Activated CD8-positive, alpha-beta T cell treated with anti-CD3 and anti-CD28 coated beads, Interleukin-2, amount 10 ng/mL, durations not matched to agents 7 days and 5 days (primary cell): ENCODE data around the gene TMEM238L. TPM values are rescaled to one million over a fixed set of nuclear protein-coding genes. Genes with fewer than 3 reads are reported as not detected.

ENCODE experiments used
- ATAC-seq: fragments of 150-1000 bp; cut with Tn5 transposase; one replicate; pipeline ENCODE4 v1.10.0; 2021; ENCODE audit warnings: moderate library complexity
- CTCF ChIA-PET: fragments of 350-600 bp; sonication (Branson Sonifier 250); formaldehyde crosslinking; loops from one replicate; lab custom pipeline; 2021; ENCODE audit warnings: antibody characterized with exemption; lab: Charles Lee
- POLR2A ChIA-PET: fragments of 350-600 bp; sonication (Branson Sonifier 250); formaldehyde crosslinking; loops from one replicate; lab custom pipeline; 2021; ENCODE audit warnings: antibody characterized with exemption; lab: Charles Lee
- DNase-seq: peaks from one replicate; pipeline ENCODE4 v3.0.0-alpha.2; 2020
- H3K27ac Mint-ChIP-seq: one replicate; pipeline ENCODE4 v1.8.0; 2021; ENCODE audit warnings: mild to moderate bottlenecking, mixed read lengths
- H3K27me3 Mint-ChIP-seq: one replicate; pipeline ENCODE4 v1.8.0; 2021; ENCODE audit warnings: low read depth, mixed read lengths
- H3K36me3 Mint-ChIP-seq: one replicate; pipeline ENCODE4 v1.8.0; 2021; ENCODE audit warnings: low read depth, mixed read lengths
- H3K4me1 Mint-ChIP-seq: one replicate; pipeline ENCODE4 v1.8.0; 2021; ENCODE audit warnings: low read depth, mixed read lengths
- H3K4me3 Mint-ChIP-seq: one replicate; pipeline ENCODE4 v1.8.0; 2021; ENCODE audit warnings: mild to moderate bottlenecking, mixed read lengths
- H3K9me3 Mint-ChIP-seq: one replicate; pipeline ENCODE4 v1.8.0; 2022; ENCODE audit warnings: mixed read lengths; ENCODE audit not compliant: insufficient read depth
- total RNA-seq, 2 experiments: library from RNA; stranded (reverse); gene quantifications; one replicate each; pipeline ENCODE4 v1.2.3, GENCODE V29; 2021

Gene TMEM238L
- total RNA-seq, 2 experiments from 2014 or later, result not detected

DNA sequence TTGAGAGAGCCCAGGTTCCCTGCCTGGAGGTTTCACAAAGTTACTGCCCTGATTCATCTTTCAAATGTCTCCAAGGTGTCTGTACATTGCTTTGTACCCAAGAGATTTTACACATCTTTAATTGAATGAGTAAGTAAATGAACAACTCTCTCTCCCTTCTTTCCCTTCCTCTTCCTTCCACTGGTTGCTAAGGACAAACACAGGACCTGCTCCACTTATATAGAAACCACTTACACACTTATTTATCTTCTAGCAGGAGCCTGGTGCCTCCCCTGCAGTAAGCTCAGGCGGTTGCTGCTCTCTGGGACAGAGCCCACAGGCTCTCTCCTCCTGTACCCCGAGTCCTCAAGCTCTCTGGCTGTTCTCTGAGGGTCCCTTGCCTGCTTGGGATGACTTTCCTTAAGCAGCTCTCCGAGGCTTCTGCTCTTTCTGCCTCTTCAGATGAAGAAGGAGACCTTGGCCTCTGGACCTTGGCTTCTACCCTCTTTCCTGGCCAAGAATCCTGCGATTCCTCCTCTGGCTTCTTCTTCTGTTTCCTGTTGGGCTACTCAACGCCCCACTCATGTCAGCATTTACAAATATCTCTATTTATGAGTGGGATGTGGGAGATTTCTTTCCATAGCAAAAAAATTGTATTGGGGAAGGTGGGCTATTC is 24.1 kb upstream of the TMEM238L start:
- CTCF ChIA-PET, result no interaction called here
- no peak overlapping the region for H3K4me3 Mint-ChIP-seq
- no peaks in the 10 kb centered on the region for H3K36me3 Mint-ChIP-seq
- POLR2A ChIA-PET, result no interaction called here
- no peaks in the 10 kb centered on the region for H3K27me3 Mint-ChIP-seq
- ATAC-seq (no peak), DNase-seq (no peak)
- H3K9me3 Mint-ChIP-seq, result no peaks in the 10 kb centered on the region
- H3K27ac Mint-ChIP-seq, result no peak overlapping the region
- H3K4me1 Mint-ChIP-seq, result no peaks in the 10 kb centered on the region

DNA sequence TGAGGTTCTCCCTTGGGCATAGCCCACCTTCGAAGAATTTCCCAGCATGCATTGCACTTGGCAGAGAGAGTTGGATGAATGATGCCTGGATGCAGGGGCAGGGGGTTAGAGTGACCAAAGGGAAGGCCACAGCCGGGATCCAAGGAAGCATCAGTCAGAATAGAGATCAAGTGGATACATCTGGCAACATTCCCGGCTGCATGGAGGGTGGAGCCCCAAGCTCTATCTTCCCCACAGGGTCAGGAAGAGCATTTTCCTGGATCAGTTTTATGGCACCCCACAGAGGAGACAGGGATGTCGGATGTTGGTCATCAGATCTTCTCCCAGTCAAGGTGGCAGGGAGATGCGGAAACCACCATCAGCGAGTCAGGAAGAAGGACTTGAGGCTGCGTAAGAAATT is 21.0 kb upstream of the TMEM238L start:
- ChIA-PET CTCF (interaction anchor here (1.8 kb wide), 1 partner anchor 88 kb away, joined by 6 read pairs; no protein-coding TSS in a partner anchor), POLR2A (no interaction called here)
- DNase-seq (no peak), ATAC-seq (no peak)
- Mint-ChIP-seq H3K4me1 (no peaks in the 10 kb centered on the region), H3K36me3 (no peaks in the 10 kb centered on the region), H3K4me3 (no peak overlapping the region), H3K9me3 (no peaks in the 10 kb centered on the region), H3K27me3 (no peaks in the 10 kb centered on the region), H3K27ac (no peak overlapping the region)

DNA sequence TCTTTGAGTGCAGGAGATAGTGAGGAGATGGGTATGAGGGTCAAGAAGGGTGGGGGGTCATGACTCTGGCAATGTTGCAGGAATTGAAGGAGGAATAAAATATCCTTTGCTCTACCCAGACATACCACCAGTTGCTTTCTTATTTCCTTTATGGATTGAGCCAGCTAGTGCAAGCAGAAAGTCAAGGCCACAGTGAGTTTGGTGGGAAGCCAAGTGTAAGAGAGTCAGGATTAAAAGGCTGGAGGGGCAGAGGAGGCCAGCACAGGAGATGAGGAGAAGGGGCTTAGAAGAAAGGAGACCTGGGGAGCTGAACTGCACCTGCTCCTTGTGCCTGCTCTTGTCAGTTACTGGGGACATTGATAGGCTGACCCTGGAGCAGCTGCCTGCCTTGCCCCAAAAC is 17.9 kb upstream of the TMEM238L start:
- Mint-ChIP-seq H3K4me1 (no peaks in the 10 kb centered on the region), H3K27ac (no peak overlapping the region), H3K9me3 (no peaks in the 10 kb centered on the region), H3K36me3 (no peaks in the 10 kb centered on the region), H3K27me3 (no peaks in the 10 kb centered on the region), H3K4me3 (no peak overlapping the region)
- CTCF ChIA-PET, result no interaction called here
- POLR2A ChIA-PET, result no interaction called here
- ATAC-seq (no peak), DNase-seq (no peak)

DNA sequence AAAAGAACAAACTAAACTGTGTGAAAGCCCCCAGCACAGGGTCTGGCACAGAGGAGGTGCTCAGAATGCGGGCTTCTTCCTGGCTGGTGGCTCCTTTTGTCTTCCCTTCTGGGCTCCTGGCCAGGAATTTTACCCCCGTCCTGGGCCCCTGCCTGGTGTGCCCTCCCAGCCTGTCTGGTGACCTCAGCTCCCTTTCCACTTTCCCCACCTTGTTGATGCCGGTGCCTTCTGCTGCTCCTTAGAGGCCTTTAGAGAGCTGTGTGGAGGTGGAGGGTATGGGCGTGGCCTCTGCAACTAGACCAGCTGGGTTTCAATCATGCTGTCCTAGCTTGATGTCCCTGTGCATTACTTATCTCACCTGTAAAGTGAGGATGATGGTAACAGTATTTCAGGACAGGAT is 17.2 kb upstream of the TMEM238L start:
- Mint-ChIP-seq H3K36me3 (no peaks in the 10 kb centered on the region), H3K27me3 (no peaks in the 10 kb centered on the region), H3K4me1 (no peaks in the 10 kb centered on the region), H3K4me3 (no peak overlapping the region), H3K27ac (no peak overlapping the region), H3K9me3 (no peaks in the 10 kb centered on the region)
- no peak for DNase-seq
- POLR2A ChIA-PET, result no interaction called here
- CTCF ChIA-PET, result no interaction called here
- no peak for ATAC-seq

DNA sequence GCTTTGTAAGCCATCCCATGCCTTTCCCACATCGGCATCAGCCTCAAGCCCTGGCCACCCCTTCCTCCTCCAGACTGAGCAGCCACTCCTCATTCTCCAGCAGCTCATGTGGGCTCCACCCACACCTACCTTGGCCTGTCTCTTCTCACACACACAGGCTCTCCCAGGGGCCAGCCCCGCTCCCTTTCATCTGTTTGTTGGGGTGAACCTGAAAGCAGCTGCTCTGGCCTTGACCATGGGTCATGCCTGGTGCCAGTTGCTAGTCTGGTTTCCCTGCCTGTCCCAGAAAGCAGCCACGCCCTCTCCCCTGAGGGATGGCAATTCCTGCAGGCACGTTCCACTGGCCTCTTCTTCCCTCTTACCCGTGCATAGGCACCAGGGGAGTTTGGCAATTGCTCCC is 11.4 kb upstream of the TMEM238L start:
- Mint-ChIP-seq H3K4me3 (no peak overlapping the region), H3K27ac (no peak overlapping the region), H3K27me3 (peaks cover 2% of the 10 kb centered on the region), H3K4me1 (no peaks in the 10 kb centered on the region), H3K9me3 (no peaks in the 10 kb centered on the region), H3K36me3 (no peaks in the 10 kb centered on the region)
- ChIA-PET POLR2A (no interaction called here), CTCF (interaction anchor here (0.6 kb wide), 1 partner anchor 151 kb away, joined by 3 read pairs; no protein-coding TSS in a partner anchor)
- ATAC-seq, result no peak
- DNase-seq, result no peak

DNA sequence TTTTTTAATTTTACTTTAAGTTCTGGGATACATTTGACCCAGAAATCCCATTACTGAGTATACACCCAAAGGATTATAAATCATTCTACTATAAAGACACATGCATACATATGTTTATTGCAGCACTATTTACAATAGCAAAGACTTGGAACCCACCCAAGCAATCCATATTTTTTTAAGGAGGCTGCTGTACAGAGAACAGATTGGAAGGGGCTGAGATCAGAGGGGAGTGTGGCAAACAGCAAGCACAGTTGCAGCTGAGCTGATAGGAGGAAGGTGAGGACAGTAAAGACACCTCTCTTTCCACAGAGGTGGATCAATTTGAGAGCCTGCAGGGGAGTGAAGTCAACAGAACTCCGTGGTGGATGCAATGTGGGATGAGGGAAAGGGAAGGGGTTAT is 10.2 kb upstream of the TMEM238L start:
- ChIA-PET POLR2A (no interaction called here), CTCF (interaction anchor here (1.0 kb wide), 1 partner anchor 167 kb away, joined by 3 read pairs; no protein-coding TSS in a partner anchor)
- H3K27ac Mint-ChIP-seq, result no peak overlapping the region
- DNase-seq (no peak), ATAC-seq (no peak)
- no peak overlapping the region for H3K4me3 Mint-ChIP-seq
- no peaks in the 10 kb centered on the region for H3K4me1 Mint-ChIP-seq
- H3K36me3 Mint-ChIP-seq, result no peaks in the 10 kb centered on the region
- peaks cover 2% of the 10 kb centered on the region for H3K27me3 Mint-ChIP-seq
- H3K9me3 Mint-ChIP-seq, result no peaks in the 10 kb centered on the region

DNA sequence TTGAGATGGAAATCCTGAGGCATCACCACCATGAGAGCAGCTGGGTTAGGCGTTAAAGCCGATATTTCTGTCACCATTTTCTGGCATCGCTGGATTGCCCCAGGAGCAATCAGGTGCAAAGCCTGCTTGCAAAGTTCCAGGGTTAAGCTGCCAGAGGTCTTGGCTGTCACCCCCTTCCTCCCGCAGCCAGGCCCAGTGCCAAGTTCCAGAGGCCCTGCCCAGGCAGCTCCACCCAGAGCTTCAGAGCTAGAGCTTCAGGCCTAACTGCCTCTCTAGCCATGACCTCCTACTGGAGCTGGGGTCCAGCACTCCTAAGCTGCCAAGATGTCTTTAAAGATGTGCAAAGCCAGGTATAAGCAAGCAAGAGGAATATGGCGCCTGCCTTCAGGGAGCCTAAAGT is 8.8 kb upstream of the TMEM238L start:
- POLR2A ChIA-PET, result no interaction called here
- CTCF ChIA-PET, result no interaction called here
- H3K9me3 Mint-ChIP-seq, result no peaks in the 10 kb centered on the region
- H3K27me3 Mint-ChIP-seq, result peaks cover 2% of the 10 kb centered on the region
- H3K27ac Mint-ChIP-seq, result no peak overlapping the region
- ATAC-seq (no peak), DNase-seq (no peak)
- no peak overlapping the region for H3K4me3 Mint-ChIP-seq
- H3K36me3 Mint-ChIP-seq, result no peaks in the 10 kb centered on the region
- H3K4me1 Mint-ChIP-seq, result no peaks in the 10 kb centered on the region

DNA sequence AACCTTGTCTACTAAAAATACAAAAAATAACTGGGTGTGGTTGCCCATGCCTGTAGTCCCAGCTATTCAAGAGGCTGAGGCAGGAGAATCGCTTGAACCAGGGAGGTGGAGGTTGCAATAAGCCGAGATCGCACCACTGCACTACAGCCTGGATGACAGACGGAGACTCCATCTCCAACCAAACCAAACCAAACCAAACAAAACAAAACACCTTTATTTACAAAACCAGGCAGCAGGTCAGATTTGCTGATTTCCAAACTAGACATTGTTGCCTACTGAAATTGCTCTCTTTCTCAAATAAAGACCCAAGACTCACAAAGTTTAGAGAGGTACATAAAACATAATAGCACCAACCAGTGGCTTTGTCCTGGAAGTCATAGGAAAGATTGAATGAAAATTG is 5.7 kb upstream of the TMEM238L start:
- H3K36me3 Mint-ChIP-seq, result no peaks in the 10 kb centered on the region
- H3K9me3 Mint-ChIP-seq, result no peaks in the 10 kb centered on the region
- ATAC-seq (no peak), DNase-seq (no peak)
- no peak overlapping the region for H3K27ac Mint-ChIP-seq
- H3K27me3 Mint-ChIP-seq, result peaks cover 2% of the 10 kb centered on the region
- H3K4me1 Mint-ChIP-seq, result no peaks in the 10 kb centered on the region
- CTCF ChIA-PET, result no interaction called here
- POLR2A ChIA-PET, result no interaction called here
- no peak overlapping the region for H3K4me3 Mint-ChIP-seq

DNA sequence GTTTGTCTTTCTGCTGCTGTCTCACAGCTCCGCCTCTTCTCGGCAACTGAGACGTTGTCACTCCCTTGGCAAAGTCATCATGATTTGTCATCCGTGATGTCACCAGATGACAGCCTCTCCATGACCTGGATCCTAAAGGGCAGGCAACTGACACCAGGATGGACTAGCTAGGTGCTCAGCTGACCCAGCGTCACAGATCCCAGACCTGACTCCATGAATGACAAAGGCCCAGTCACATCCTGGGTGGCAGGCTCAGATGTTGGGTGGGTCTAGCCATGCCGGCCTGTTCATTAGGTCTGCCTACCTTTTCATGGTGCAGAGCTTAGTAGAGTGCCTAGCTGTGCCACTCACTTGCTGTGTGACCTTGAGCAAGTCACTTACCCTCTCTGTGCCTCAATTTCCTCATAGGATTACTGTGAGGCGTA is 3.8 kb upstream of the TMEM238L start:
- H3K9me3 Mint-ChIP-seq, result no peaks in the 10 kb centered on the region
- DNase-seq, result no peak
- POLR2A ChIA-PET, result no interaction called here

DNA sequence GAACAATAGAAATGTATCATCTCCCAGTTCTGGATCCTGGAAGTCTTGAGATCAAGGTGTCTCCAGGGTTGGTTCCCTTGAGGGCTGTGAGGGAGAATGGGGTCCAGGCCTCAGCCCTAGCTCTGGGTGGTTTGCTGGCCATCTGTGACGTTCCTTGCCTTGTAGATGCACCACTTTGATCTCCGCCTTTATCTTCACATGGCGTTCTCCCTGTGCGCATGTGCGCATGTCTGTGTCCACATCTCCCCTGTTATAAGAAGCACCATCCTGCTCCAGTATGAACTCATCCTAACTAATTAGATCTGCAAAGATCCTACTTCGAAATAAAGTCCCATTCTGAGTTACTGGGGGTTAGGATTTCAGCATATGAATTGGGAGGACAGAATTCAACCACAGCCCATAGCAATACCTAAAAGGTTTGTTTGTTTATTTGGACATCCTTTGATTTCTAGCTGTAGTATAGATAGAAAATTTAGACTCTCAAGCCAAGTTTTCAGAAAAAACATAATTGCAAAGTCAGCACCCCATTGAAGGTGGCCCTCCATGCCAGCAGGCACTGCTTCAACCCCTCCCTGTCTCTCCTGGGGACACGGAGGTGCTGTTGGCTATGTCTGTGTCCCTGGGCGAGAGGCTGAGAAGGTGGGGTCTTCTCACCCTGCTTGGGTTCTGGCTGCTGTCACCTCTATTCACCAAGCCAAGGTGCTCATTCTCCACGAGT is 2.8 kb upstream of the TMEM238L start:
- DNase-seq, result no peak
- Mint-ChIP-seq H3K4me3 (no peak overlapping the region), H3K27me3 (no peaks in the 10 kb centered on the region), H3K36me3 (no peaks in the 10 kb centered on the region), H3K27ac (no peak overlapping the region), H3K4me1 (no peaks in the 10 kb centered on the region), H3K9me3 (no peaks in the 10 kb centered on the region)
- ATAC-seq, result no peak
- POLR2A ChIA-PET, result no interaction called here
- CTCF ChIA-PET, result no interaction called here

More for the DNA sequence above, 3.8 kb upstream of the TMEM238L start:
- ATAC-seq, result no peak
- Mint-ChIP-seq H3K36me3 (no peaks in the 10 kb centered on the region), H3K27ac (no peak overlapping the region), H3K4me3 (no peak overlapping the region), H3K27me3 (no peaks in the 10 kb centered on the region), H3K4me1 (no peaks in the 10 kb centered on the region)
- CTCF ChIA-PET, result no interaction called here

DNA sequence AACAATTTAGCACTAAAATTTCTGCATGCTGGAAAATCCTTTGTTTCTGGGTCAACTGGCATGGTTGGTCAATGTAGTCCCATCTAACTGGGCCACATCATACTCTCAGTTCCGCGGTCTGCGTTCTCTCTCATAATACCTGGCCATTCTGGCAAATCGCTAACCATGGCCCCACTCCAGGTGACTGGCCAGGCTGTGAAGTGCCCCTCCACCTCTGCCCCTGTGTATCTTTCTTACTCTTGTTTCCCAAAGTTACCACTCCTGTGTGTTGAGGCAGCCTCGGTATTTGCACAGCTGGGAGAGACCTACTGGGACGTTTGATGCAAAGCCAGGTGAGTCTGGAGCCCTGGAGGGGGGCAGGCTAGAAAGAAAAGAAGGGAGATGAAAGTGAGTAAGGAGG is 2.0 kb upstream of the TMEM238L start:
- no peak for ATAC-seq

DNA sequence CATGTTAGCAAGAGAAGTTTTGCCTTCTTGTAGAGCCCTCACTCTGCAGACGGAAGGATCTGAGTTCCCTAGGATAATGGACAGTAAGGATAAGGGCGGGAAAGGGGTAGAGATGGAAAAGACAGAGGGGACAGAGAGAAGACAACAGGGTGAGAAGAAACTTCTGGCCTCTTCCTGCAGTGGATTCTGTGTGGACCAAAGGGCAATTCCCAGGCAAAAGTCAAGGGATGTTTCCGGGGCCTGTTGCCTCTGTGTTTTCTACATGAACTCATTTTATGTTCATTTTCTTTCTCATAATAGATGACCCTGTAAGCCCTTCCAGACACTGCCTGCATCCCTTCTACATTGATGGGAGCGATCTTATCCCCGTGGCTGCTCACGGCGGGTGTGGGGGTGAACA is 647 bp upstream of the TMEM238L start:
- ATAC-seq, result no peak
- H3K27me3 Mint-ChIP-seq, result no peaks in the 10 kb centered on the region
- H3K4me1 Mint-ChIP-seq, result no peaks in the 10 kb centered on the region
- no peak overlapping the region for H3K27ac Mint-ChIP-seq
- no peak for DNase-seq
- ChIA-PET POLR2A (no interaction called here), CTCF (no interaction called here)
- H3K36me3 Mint-ChIP-seq, result no peaks in the 10 kb centered on the region
- H3K4me3 Mint-ChIP-seq, result no peak overlapping the region
- H3K9me3 Mint-ChIP-seq, result no peaks in the 10 kb centered on the region

More for the DNA sequence above, 2.0 kb upstream of the TMEM238L start:
- ChIA-PET POLR2A (no interaction called here), CTCF (no interaction called here)
- no peaks in the 10 kb centered on the region for H3K4me1 Mint-ChIP-seq
- no peak for DNase-seq
- no peaks in the 10 kb centered on the region for H3K9me3 Mint-ChIP-seq
- no peaks in the 10 kb centered on the region for H3K36me3 Mint-ChIP-seq
- no peak overlapping the region for H3K27ac Mint-ChIP-seq
- no peak overlapping the region for H3K4me3 Mint-ChIP-seq
- no peaks in the 10 kb centered on the region for H3K27me3 Mint-ChIP-seq
